Measurements from ENCODE around the gene ADAMTSL1.

The ADAMTSL1 gene

GRCh38 chr9:18595597-18595996, 121.6 kb downstream of the ADAMTSL1 start:
- Histone ChIP-seq H3K4me2 (ENCODE audit: low read depth, low read length, poor library complexity, severe bottlenecking) (no peak overlapping the region), H3K9ac (ENCODE audit: low read length) (no peak overlapping the region), H3K4me3 (ENCODE audit: insufficient read depth, low read length, poor library complexity, severe bottlenecking) (no peak overlapping the region), H3K36me3 (ENCODE audit: low read length) (no peaks in the 10 kb centered on the region), H3K27ac (ENCODE audit: low read depth, low read length) (no peak overlapping the region), H3K9me3 (ENCODE audit: insufficient read depth, low read length) (no peaks in the 10 kb centered on the region), H3K79me2 (ENCODE audit: insufficient read depth, low read length) (no peaks in the 10 kb centered on the region), H3K9me2 (replicated peaks; ENCODE audit: insufficient read depth, low read length) (no peaks in the 10 kb centered on the region), H2AFZ (ENCODE audit: low read depth, low read length, severe bottlenecking) (no peak overlapping the region), H3F3A (ENCODE audit: insufficient read depth) (no peaks in the 10 kb centered on the region), H3K27me3 (ENCODE audit: low read length) (no peaks in the 10 kb centered on the region), H4K20me1 (ENCODE audit: low read depth, low read length) (no peaks in the 10 kb centered on the region)
- no peak for TF ChIP-seq EZH2phosphoT487 (conservative IDR thresholded peaks at IDR 0.05; ENCODE audit: low read length)
- TF ChIP-seq CTCF (IDR thresholded peaks at IDR 0.05; ENCODE audit: insufficient read depth, low read length, poor library complexity, severe bottlenecking): no peak

DNA sequence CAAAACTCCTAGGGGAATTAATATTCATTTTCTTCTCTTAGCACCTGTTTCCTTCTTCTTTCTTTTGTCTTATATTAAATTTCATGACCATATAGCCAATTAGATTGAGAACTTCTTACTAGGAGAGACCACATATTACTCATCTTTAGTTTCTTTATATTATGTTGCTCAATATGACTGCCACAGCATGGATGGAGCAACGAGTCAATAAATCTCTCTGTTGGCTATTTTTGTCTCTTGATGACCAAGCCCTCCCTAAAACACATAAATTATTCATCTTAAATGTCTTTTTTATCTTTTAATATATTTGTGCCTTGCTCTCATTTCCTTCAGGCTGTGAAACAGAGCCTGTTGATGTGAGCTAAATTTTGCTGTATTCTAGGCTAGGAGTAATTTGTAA, 123.0 kb downstream of the ADAMTSL1 start:
- no peaks in the 10 kb centered on the region for H3K27me3 ChIP-seq (ENCODE audit: low read length)
- no peaks in the 10 kb centered on the region for H3F3A ChIP-seq (ENCODE audit: insufficient read depth)
- no peak overlapping the region for H3K9ac ChIP-seq (ENCODE audit: low read length)
- H3K4me2 ChIP-seq (ENCODE audit: low read depth, low read length, poor library complexity, severe bottlenecking): no peak overlapping the region
- H3K9me2 ChIP-seq (replicated peaks; ENCODE audit: insufficient read depth, low read length): no peaks in the 10 kb centered on the region
- no peaks in the 10 kb centered on the region for H4K20me1 ChIP-seq (ENCODE audit: low read depth, low read length)
- H3K4me3 ChIP-seq (ENCODE audit: insufficient read depth, low read length, poor library complexity, severe bottlenecking): no peak overlapping the region
- no peaks in the 10 kb centered on the region for H3K36me3 ChIP-seq (ENCODE audit: low read length)
- TF ChIP-seq CTCF (IDR thresholded peaks at IDR 0.05; ENCODE audit: insufficient read depth, low read length, poor library complexity, severe bottlenecking) (no peak), EZH2phosphoT487 (conservative IDR thresholded peaks at IDR 0.05; ENCODE audit: low read length) (no peak)
- no peak overlapping the region for H2AFZ ChIP-seq (ENCODE audit: low read depth, low read length, severe bottlenecking)
- no peaks in the 10 kb centered on the region for H3K9me3 ChIP-seq (ENCODE audit: insufficient read depth, low read length)
- H3K79me2 ChIP-seq (ENCODE audit: insufficient read depth, low read length): no peaks in the 10 kb centered on the region
- no peak overlapping the region for H3K27ac ChIP-seq (ENCODE audit: low read depth, low read length)

- no peaks in the 10 kb centered on the region for H3F3A ChIP-seq (ENCODE audit: insufficient read depth)
- no peaks in the 10 kb centered on the region for H4K20me1 ChIP-seq (ENCODE audit: low read depth, low read length)
- H3K79me2 ChIP-seq (ENCODE audit: insufficient read depth, low read length): no peaks in the 10 kb centered on the region
- no peak overlapping the region for H3K4me3 ChIP-seq (ENCODE audit: insufficient read depth, low read length, poor library complexity, severe bottlenecking)
- H3K9me2 ChIP-seq (replicated peaks; ENCODE audit: insufficient read depth, low read length): no peaks in the 10 kb centered on the region
- no peaks in the 10 kb centered on the region for H3K27me3 ChIP-seq (ENCODE audit: low read length)
- no peak overlapping the region for H3K9ac ChIP-seq (ENCODE audit: low read length)
- H3K27ac ChIP-seq (ENCODE audit: low read depth, low read length): no peak overlapping the region
- no peak for TF ChIP-seq EZH2phosphoT487 (conservative IDR thresholded peaks at IDR 0.05; ENCODE audit: low read length)
- TF ChIP-seq CTCF (IDR thresholded peaks at IDR 0.05; ENCODE audit: insufficient read depth, low read length, poor library complexity, severe bottlenecking): no peak
- no peak overlapping the region for H3K4me2 ChIP-seq (ENCODE audit: low read depth, low read length, poor library complexity, severe bottlenecking)
- H2AFZ ChIP-seq (ENCODE audit: low read depth, low read length, severe bottlenecking): no peak overlapping the region
- H3K36me3 ChIP-seq (ENCODE audit: low read length): no peaks in the 10 kb centered on the region
- H3K9me3 ChIP-seq (ENCODE audit: insufficient read depth, low read length): no peaks in the 10 kb centered on the region
Observed at GRCh38 chr9:18598969-18599368, 125.0 kb downstream of the ADAMTSL1 start.

All from SU-DHL-6 (cell line).